Measurements from ENCODE around the gene KIAA0753. TPM values are rescaled to one million over a fixed set of nuclear protein-coding genes. Genes with fewer than 3 reads are reported as not detected.

The KIAA0753 gene
- total RNA-seq, 1 donor from 2014 or later = 33.7 TPM

DNA sequence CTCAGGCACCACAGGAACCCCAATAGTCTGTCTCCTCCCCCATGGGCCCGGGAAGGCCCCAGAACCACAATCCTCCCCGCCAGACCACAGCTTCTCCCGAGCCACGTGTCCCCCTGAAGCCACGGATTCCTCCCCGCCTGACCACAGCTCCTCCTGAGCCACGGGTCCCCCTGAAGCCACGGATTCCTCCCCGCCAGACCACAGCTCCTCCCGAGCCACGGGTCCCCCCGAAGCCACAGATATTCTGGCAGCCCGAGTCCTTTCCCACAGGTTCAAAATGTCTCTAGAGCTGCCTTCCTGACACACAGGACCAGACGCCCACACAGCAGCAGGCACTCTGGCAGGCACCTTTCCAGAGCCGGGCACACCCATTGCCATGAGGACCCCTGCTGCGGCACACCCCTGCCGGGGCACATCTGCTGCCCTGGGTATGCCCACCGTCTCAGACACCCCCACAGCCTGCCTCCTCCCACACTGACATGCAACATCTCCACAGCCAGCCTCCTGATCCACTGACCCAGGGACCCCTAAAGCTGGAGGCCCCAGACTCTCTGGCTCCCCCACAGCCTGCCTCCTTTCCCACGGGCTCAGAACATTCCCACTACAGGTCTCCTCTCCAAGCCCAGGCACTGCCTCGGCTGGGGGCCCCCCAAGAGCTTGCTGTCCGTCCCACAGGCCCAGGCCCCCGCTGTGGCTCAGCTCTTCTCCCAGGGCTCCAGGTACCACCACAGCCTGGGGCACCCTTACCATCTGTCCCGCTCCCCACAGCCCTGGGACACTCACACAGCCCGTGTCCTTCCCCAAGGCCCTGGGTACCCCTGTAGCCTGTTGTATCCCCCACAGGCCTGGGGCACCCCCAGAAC lies 2.2 kb downstream of the KIAA0753 start:
- DNase-seq (ENCODE audit: extremely low spot score, unreplicated experiment) = no peak
- TF ChIP-seq, protein P1, sequence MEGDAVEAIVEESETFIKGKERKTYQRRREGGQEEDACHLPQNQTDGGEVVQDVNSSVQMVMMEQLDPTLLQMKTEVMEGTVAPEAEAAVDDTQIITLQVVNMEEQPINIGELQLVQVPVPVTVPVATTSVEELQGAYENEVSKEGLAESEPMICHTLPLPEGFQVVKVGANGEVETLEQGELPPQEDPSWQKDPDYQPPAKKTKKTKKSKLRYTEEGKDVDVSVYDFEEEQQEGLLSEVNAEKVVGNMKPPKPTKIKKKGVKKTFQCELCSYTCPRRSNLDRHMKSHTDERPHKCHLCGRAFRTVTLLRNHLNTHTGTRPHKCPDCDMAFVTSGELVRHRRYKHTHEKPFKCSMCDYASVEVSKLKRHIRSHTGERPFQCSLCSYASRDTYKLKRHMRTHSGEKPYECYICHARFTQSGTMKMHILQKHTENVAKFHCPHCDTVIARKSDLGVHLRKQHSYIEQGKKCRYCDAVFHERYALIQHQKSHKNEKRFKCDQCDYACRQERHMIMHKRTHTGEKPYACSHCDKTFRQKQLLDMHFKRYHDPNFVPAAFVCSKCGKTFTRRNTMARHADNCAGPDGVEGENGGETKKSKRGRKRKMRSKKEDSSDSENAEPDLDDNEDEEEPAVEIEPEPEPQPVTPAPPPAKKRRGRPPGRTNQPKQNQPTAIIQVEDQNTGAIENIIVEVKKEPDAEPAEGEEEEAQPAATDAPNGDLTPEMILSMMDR (conservative IDR thresholded peaks at IDR 0.05) = no peak
- H3K4me3 Mint-ChIP-seq = peak overlapping the region; percentile 71
- H3K4me1 Mint-ChIP-seq (ENCODE audit: unreplicated experiment) = peaks cover 18% of the 10 kb centered on the region
- H3K27ac Mint-ChIP-seq = no peak overlapping the region
- peaks cover 17% of the 10 kb centered on the region for H3K36me3 Mint-ChIP-seq
- H3K27me3 Mint-ChIP-seq = no peaks in the 10 kb centered on the region
- H3K9me3 Mint-ChIP-seq = no peaks in the 10 kb centered on the region

DNA sequence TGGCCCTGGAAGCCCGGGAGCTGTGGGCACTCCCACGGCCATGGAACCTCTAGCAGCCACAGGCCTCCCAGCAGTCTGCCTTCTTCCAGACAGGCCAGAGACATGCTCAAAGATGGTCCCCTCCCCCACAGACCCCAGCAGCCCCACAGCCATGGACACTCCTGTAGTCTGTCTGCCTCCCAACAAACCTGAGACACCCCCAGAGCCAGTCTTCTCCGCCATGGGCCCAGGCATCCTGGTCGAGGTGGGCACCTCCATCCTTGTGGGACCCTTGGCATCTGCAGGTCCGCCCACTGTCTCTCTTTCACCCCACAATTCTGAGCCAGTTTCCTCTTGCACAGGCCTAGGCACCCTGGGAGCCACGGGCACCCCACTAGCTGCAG lies 3.1 kb downstream of the KIAA0753 start:
- no peaks in the 10 kb centered on the region for H3K9me3 Mint-ChIP-seq
- no peak overlapping the region for H3K4me3 Mint-ChIP-seq
- H3K27ac Mint-ChIP-seq = peak overlapping the region; percentile 53
- peaks cover 25% of the 10 kb centered on the region for H3K36me3 Mint-ChIP-seq
- DNase-seq (ENCODE audit: extremely low spot score, unreplicated experiment) = no peak
- H3K27me3 Mint-ChIP-seq = no peaks in the 10 kb centered on the region
- TF ChIP-seq, protein P1 (conservative IDR thresholded peaks at IDR 0.05) = no peak
- H3K4me1 Mint-ChIP-seq (ENCODE audit: unreplicated experiment) = peaks cover 18% of the 10 kb centered on the region

DNA sequence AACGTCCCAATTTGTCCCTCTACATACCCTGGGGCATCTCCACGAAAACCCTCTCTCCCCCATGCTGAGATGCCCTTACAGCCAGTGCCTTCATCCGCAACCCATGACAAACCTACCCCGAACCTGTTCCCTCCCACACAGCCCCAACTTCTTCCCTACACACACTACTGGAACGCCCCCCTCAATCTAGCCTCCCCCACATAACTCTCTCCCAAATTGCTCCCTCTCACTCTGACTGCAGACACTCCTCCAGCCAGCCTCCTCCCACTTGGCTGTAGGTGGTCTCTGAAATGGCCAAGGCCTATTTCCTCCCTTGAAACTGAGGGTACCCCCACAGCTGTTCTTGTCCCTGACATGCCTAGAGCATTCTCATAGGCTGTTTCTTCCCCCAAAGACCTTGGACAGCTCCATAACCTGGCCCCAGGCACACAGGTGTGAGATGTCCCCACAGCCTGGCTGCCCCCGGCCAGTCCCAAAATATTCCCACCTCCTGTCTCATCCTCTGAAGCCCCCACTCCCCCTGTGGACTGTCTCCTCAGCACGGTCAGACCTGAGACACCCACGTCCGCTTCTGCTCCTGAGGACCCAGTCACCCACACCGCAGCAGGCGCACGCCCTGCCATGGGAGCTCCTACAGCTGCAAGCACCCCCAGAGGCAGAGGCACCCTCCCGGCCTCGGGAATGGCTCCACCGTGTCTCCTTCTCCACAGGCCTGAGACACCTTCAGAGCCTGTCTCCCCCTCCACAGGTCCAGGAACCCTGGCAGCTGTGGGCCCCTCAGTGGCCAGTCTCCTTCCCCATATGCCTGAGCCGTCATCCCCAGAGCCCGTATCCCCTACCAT lies 3.7 kb downstream of the KIAA0753 start:
- TF ChIP-seq, protein P1 (conservative IDR thresholded peaks at IDR 0.05) = no peak
- Mint-ChIP-seq H3K27me3 (no peaks in the 10 kb centered on the region), H3K36me3 (peaks cover 30% of the 10 kb centered on the region), H3K4me3 (peak overlapping the region; percentile 47), H3K9me3 (no peaks in the 10 kb centered on the region), H3K4me1 (ENCODE audit: unreplicated experiment) (peaks cover 13% of the 10 kb centered on the region), H3K27ac (peak overlapping the region; percentile 53)
- no peak for DNase-seq (ENCODE audit: extremely low spot score, unreplicated experiment)

DNA sequence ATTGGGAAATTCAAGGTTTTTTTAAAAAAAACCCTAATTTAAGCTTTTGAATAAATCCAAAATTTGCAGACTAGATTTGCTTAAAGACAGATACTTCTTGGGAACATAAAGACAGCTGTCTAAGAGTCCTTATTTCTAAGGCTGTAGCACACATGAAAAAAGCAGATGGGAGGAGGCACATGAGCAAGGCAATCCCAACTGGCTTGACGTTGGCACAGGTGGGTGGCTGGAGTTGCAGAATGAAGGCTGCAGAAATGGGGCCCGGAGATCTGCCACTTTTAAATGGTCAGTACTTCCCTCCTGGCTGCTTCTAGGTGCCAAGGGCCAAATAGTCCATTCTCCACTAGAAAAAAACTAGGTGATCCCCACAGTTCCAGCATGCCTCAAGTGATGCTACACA lies 4.4 kb downstream of the KIAA0753 start:
- peaks cover 9% of the 10 kb centered on the region for H3K4me1 Mint-ChIP-seq (ENCODE audit: unreplicated experiment)
- H3K4me3 Mint-ChIP-seq = no peak overlapping the region
- no peak overlapping the region for H3K27ac Mint-ChIP-seq
- TF ChIP-seq, protein P1 (conservative IDR thresholded peaks at IDR 0.05) = no peak
- peaks cover 35% of the 10 kb centered on the region for H3K36me3 Mint-ChIP-seq
- H3K27me3 Mint-ChIP-seq = no peaks in the 10 kb centered on the region
- DNase-seq (ENCODE audit: extremely low spot score, unreplicated experiment) = no peak
- H3K9me3 Mint-ChIP-seq = no peaks in the 10 kb centered on the region

DNA sequence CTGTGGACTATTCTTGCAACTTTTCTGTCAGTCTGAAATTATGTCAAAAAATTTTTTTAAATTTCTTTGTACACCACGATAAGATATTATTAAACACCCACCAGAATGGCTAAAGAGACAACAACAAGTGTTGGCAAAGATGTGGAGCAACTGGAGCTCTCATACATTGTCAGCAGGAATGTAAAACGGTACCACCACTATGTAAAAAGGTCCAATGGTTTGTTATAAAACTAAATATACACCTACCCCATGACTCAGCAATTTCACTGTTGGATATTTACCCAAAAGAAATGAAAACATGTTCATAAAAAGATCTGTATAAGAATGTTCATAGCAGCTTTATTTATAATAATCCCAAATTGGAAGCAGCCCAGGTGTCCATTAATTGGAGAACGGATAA lies 7.2 kb downstream of the KIAA0753 start:
- no peaks in the 10 kb centered on the region for H3K27me3 Mint-ChIP-seq
- H3K27ac Mint-ChIP-seq = no peak overlapping the region
- DNase-seq (ENCODE audit: extremely low spot score, unreplicated experiment) = no peak
- H3K4me1 Mint-ChIP-seq (ENCODE audit: unreplicated experiment) = no peaks in the 10 kb centered on the region
- no peak overlapping the region for H3K4me3 Mint-ChIP-seq
- TF ChIP-seq, protein P1 (conservative IDR thresholded peaks at IDR 0.05) = no peak
- H3K36me3 Mint-ChIP-seq = peaks cover 40% of the 10 kb centered on the region
- H3K9me3 Mint-ChIP-seq = no peaks in the 10 kb centered on the region
